Uterus (tissue), 4 donors: ENCODE measurements around the gene NR2F1. TPM values are rescaled to one million over a fixed set of nuclear protein-coding genes. Genes with fewer than 3 reads are reported as not detected.

ENCODE experiments used
- DNase-seq, 2 donors: peaks; one replicate each; pipeline ENCODE4 v3.0.0-alpha.2; 2019 to 2020
- H3K27ac ChIP-seq, 2 donors: fragments of 200-600 bp; sonication (generic); 1 replicate in 1 of 2; 2 replicates in 1 of 2; pipeline ENCODE4 v1.5.1; 2016 to 2018
- H3K27me3 ChIP-seq, 2 donors: fragments of 200-600 bp; sonication (generic); one replicate each; pipeline ENCODE4 v1.5.1; 2018 to 2019; ENCODE audit warnings: control low read depth in 1 of 2
- H3K36me3 ChIP-seq, 2 donors: fragments of 200-600 bp; sonication (generic); one replicate each; pipeline ENCODE4 v1.5.1; 2019; ENCODE audit warnings: control low read depth in 1 of 2
- H3K4me1 ChIP-seq, 2 donors: fragments of 200-600 bp; sonication (generic); one replicate each; pipeline ENCODE4 v1.5.1; 2018 to 2019; ENCODE audit warnings: control low read depth in 1 of 2
- H3K4me3 ChIP-seq, 2 donors: fragments of 200-600 bp; sonication (generic); 1 replicate in 1 of 2; 2 replicates in 1 of 2; pipeline ENCODE4 v1.5.1; 2018 to 2019; ENCODE audit warnings: mild to moderate bottlenecking in 1 of 2
- H3K9me3 ChIP-seq, 2 donors: fragments of 200-600 bp; sonication (generic); one replicate each; pipeline ENCODE4 v1.5.1; 2019; ENCODE audit warnings: control low read depth in 1 of 2
- POLR2A ChIP-seq, 2 donors: fragments of 450-650 bp; IDR thresholded peaks; one replicate each; pipeline ENCODE4 v1.6.1; 2016; ENCODE audit warnings: antibody characterized with exemption in 2 of 2, mild to moderate bottlenecking in 1 of 2, moderate library complexity in 1 of 2
- intact Hi-C: fragments of 100-400 bp; cut with DNase I; formaldehyde crosslinking; loops from one replicate; pipeline ENCODE4 v1.15.1; 2023; ENCODE audit warnings: low total_unique reads
- total RNA-seq, 4 donors: library from RNA; depleted of rRNA in 3 of 4; stranded (reverse); fragments of >200 nt in 3 of 4; gene quantifications; one replicate each; pipeline versions ENCODE4 v1.1.0 to v1.2.4, GENCODE V29; 2014 to 2023
- TF ChIP-seq, protein P1 (sequence below), 4 experiments: fragments of 200-600 bp in 2 of 4; fragments of 450-650 bp in 2 of 4; sonication (generic) in 2 of 4; IDR thresholded peaks; one replicate each; pipeline ENCODE4 v1.5.1; 2016 to 2019; ENCODE audit warnings: antibody characterized with exemption in 4 of 4, mild to moderate bottlenecking in 2 of 4, moderate library complexity in 1 of 4
- donor health status: DM: yes; HTN: yes; CAD: no.

NR2F1 gene
- total RNA-seq, 4 donors from 2014 or later = 26.8 to 55.0 (median 40.6) TPM

- Histone ChIP-seq H3K36me3 (no peaks in the 10 kb centered on the region), H3K27me3 (peaks cover 23 to 64% of the 10 kb centered on the region in 2 donors), H3K4me3 (no peak overlapping the region), H3K27ac (no peak overlapping the region), H3K4me1 (peaks cover 0 to 4% of the 10 kb centered on the region in 2 donors), H3K9me3 (no peaks in the 10 kb centered on the region)
- TF ChIP-seq POLR2A (IDR thresholded peaks at IDR 0.05) = no peak
- TF ChIP-seq, protein P1, sequence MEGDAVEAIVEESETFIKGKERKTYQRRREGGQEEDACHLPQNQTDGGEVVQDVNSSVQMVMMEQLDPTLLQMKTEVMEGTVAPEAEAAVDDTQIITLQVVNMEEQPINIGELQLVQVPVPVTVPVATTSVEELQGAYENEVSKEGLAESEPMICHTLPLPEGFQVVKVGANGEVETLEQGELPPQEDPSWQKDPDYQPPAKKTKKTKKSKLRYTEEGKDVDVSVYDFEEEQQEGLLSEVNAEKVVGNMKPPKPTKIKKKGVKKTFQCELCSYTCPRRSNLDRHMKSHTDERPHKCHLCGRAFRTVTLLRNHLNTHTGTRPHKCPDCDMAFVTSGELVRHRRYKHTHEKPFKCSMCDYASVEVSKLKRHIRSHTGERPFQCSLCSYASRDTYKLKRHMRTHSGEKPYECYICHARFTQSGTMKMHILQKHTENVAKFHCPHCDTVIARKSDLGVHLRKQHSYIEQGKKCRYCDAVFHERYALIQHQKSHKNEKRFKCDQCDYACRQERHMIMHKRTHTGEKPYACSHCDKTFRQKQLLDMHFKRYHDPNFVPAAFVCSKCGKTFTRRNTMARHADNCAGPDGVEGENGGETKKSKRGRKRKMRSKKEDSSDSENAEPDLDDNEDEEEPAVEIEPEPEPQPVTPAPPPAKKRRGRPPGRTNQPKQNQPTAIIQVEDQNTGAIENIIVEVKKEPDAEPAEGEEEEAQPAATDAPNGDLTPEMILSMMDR (IDR thresholded peaks at IDR 0.05) = no peak
- intact Hi-C loops = no loop called here
- no peak for DNase-seq
Measured at GRCh38 chr5:93611273-93611975, 28.4 kb downstream of the NR2F1 start.

GRCh38 chr5:93611976-93612854 is 29.2 kb downstream of the NR2F1 start:
- H3K9me3 ChIP-seq = no peaks in the 10 kb centered on the region
- intact Hi-C loops = no loop called here
- no peaks in the 10 kb centered on the region for H3K36me3 ChIP-seq
- TF ChIP-seq, protein P1 (IDR thresholded peaks at IDR 0.05) = no peak
- no peak for TF ChIP-seq POLR2A (IDR thresholded peaks at IDR 0.05)
- peaks cover 23 to 64% of the 10 kb centered on the region in 2 donors for H3K27me3 ChIP-seq
- no peak overlapping the region for H3K27ac ChIP-seq
- no peak overlapping the region for H3K4me3 ChIP-seq
- H3K4me1 ChIP-seq = peaks cover 0 to 4% of the 10 kb centered on the region in 2 donors
- no peak for DNase-seq

GRCh38 chr5:93612855-93613243 is 29.8 kb downstream of the NR2F1 start:
- Histone ChIP-seq H3K27ac (no peak overlapping the region), H3K9me3 (no peaks in the 10 kb centered on the region), H3K4me1 (peaks cover 0 to 4% of the 10 kb centered on the region in 2 donors), H3K36me3 (no peaks in the 10 kb centered on the region), H3K27me3 (peaks cover 23 to 64% of the 10 kb centered on the region in 2 donors), H3K4me3 (no peak overlapping the region)
- DNase-seq = no peak
- no peak for TF ChIP-seq POLR2A (IDR thresholded peaks at IDR 0.05)
- TF ChIP-seq, protein P1 (IDR thresholded peaks at IDR 0.05) = no peak
- intact Hi-C loops = no loop called here

DNA sequence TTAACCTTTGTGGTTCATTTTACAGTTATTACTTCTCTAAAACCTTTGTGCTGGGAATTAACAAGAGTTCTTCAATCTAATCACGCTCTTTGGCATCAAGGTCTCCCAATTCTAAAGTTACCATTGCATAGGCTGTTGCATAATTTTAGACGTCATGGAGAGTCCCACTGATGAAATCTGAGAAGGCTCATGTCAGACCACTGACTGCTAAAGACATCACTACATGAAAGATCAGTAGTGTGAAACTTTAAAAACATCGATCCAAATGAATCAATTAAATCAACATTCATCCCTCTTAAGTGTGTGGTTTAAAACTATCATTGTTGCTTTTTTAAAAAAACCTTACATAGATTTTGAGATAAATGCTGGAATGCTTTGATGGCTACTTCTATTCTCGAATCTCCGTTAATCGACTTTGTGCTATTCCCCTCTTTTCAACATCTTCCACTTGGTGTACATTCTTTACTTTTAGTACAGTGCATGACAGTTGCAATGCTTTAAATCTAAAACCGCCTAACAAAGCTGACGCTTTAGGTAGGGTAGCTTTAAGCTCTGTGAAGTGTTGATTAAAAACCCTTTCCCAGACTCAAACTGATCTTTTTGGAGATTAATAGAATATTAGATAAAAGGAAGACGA is 33.6 kb downstream of the NR2F1 start:
- no peak overlapping the region for H3K27ac ChIP-seq
- peaks cover 4 to 28% of the 10 kb centered on the region in 2 donors for H3K27me3 ChIP-seq
- TF ChIP-seq, protein P1 (IDR thresholded peaks at IDR 0.05) = no peak
- TF ChIP-seq POLR2A (IDR thresholded peaks at IDR 0.05) = no peak
- H3K9me3 ChIP-seq = no peaks in the 10 kb centered on the region
- no peaks in the 10 kb centered on the region for H3K4me1 ChIP-seq
- intact Hi-C loops = no loop called here
- H3K36me3 ChIP-seq = no peaks in the 10 kb centered on the region
- DNase-seq = no peak
- no peak overlapping the region for H3K4me3 ChIP-seq
